Measurements from ENCODE around the gene RNF123. TPM values are rescaled to one million over a fixed set of nuclear protein-coding genes. Genes with fewer than 3 reads are reported as not detected.
A peak's percentile ranks its signal among the peaks of the same experiment; 100 is the strongest.

RNF123 gene
- total and polyA plus RNA-seq, 10 of the 15 experiments (the other 5 are each of a cell fraction or from before 2014, with no cell fraction given): 4.2 to 31.5 (median 17.6) TPM

GRCh38 chr3:49723628-49724551, 34.5 kb downstream of the RNF123 start, which contains the start of gene GMPPB (continued):
- no peak for TF ChIP-seq ZNF592 (IDR thresholded peaks at IDR 0.05)
- no peak for TF ChIP-seq ATF2 (IDR thresholded peaks at IDR 0.05; ENCODE audit: low read length)
- no peak for TF ChIP-seq HDGF (IDR thresholded peaks at IDR 0.05)
- TF ChIP-seq E2F8 (IDR thresholded peaks at IDR 0.05; ENCODE audit: low read depth, partially characterized antibody): no peak
- no peak for TF ChIP-seq SKIL (IDR thresholded peaks at IDR 0.05; ENCODE audit: low read depth, poor library complexity, severe bottlenecking)
- TF ChIP-seq DPF2 (IDR thresholded peaks at IDR 0.05): peak; percentile 60; the same call in 1 of the 2 replicates
- 0 out of 2 replicates have a peak, but pooled peaks have one; percentile 10 for TF ChIP-seq CBFB (IDR thresholded peaks at IDR 0.05; ENCODE audit: low read depth)
- no peak for TF ChIP-seq ZNF217 (IDR thresholded peaks at IDR 0.05)
- TF ChIP-seq TAF1 (IDR thresholded peaks at IDR 0.05; ENCODE audit: borderline replicate concordance, low read depth, low read length): peak; percentile 43; the same call in 1 of the 2 replicates
- TF ChIP-seq SUZ12 (IDR thresholded peaks at IDR 0.05; ENCODE audit: unreplicated experiment): no peak
- TF ChIP-seq E2F4 (IDR thresholded peaks at IDR 0.05; ENCODE audit: low read depth, low read length): peak; percentile 79
- peak in 1 of 2 experiments; percentile 50; a peak in 1 of 4 replicates for TF ChIP-seq BHLHE40 (IDR thresholded peaks at IDR 0.05; ENCODE audit: borderline replicate concordance in 1 of 2, low read depth in 2 of 2, low read length in 1 of 2)
- TF ChIP-seq TBL1XR1 (IDR thresholded peaks at IDR 0.05; ENCODE audit: low read depth, low read length): no peak
- no peak for TF ChIP-seq FOS (IDR thresholded peaks at IDR 0.05; ENCODE audit: borderline replicate concordance, extremely low read depth, insufficient read length)
- TF ChIP-seq NBN (IDR thresholded peaks at IDR 0.05): 0 out of 2 replicates have a peak, but pooled peaks have one; percentile 8
- no peak for TF ChIP-seq MTA2 (IDR thresholded peaks at IDR 0.05; ENCODE audit: low read depth)
- TF ChIP-seq RFX5 (IDR thresholded peaks at IDR 0.05; ENCODE audit: low read depth, low read length): 0 out of 2 replicates have a peak, but pooled peaks have one; percentile 49
